Stimulated activated CD8-positive, alpha-beta memory T cell treated with anti-CD3 and anti-CD28 coated beads, Interleukin-15, amount 100 ng/mL, for 1 hour (primary cell): ENCODE results near the gene ZNF518B.

ENCODE experiments used
- DNase-seq: peaks from one replicate; pipeline ENCODE4 v3.0.0-alpha.2; 2020; ENCODE audit warnings: low read depth

The ZNF518B gene, protein sequence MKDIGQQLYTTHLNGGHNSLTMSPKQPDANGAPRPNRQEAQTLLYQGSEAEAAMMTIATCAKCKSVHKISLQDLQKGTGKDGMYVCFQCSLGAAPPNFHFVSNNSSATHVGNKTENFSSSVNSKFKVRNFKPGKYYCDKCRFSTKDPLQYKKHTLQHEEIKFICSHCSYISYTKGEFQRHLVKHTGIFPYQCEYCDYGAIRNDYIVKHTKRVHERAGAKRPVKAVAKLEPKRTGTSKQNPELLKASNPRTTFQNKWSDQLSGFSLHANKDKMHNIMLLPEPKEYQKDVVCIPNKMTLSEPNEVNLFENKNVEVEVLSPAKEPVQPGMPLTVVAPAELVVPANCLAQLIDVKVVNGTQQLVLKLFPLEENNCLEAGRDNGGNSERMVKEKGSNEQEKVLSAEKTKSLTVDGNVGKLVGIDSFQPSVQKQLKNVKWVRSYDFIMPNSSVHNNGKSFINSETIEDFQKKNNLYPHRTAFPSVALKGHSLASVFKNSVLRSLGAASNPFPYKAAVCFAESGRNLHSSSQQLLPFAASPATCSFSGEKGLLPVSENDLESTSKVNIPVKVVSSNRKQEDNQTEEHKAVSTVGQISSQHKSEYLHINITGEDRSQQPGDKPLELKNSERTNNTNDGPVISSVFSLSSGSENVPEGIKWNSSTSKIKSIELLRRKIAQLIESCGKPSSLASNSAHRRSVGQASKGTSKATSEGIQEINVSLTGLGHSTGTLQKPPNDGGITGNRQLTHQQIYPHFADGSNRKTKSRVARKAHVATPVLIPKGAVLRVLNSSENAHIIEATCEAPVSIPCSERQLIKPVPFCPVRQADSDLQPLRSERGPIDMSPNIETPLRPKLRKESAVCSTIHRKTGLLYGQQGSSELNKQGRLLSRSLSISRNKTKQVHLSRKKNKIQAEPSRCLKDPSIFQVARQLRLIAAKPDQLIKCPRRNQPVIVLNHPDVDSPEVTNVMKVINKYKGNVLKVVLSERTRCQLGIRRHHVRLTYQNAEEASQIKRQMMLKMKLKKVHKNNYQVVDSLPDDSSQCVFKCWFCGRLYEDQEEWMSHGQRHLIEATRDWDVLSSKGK

DNA sequence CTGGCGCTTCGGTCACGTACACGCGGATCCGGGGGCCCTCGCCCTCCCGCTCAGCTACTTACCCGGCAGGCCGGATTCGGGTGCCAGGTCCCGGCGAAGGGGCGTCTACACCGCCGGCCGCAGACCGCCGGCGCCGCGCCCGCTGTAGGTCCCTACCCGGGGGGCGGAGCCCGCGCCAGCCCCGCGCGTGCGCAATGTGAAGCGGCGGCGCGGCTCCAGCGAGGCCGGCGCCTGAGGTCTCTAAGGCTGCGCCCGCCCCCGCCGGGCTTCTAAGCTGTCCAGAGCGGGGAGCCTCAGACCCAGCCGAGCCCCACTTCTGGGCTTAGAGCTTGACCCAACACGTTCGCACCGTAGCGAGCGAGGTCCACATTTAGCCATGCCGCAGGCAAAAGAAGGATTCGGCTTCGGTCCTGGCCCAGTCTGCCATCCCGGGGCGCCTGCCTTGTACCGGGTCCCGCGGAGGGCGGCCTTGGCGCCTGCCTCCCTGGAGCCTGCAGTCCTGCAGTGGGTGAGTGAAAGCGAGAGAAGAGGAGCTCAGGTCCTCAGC, at the start of gene ZNF518B:
ZNF518B (minus strand) TSS at position 172 of the 547 bp plus-strand sequence. CDS start 11,098 bp downstream, outside the sequence.
- peak; percentile 48 for DNase-seq

DNA sequence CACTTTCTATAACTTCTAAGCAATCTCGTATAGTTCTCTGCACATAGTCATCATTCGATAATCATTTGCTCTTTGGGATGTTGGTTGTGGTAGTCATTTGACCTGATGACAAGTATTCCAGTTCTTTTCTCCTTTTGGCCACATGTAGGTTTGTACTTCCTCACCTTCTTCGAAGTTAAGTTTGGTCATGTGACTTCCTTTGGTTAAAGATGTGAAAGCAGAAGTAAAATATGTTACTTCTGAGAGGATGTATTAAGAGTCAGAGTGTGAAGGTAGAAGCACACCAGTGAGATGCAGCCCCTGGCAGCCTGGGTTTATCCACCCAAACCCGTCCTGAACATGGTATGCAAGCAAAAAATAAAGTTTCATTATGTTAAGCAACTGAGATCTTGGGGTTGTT, 48.9 kb upstream of the ZNF518B start:
- DNase-seq: no peak

DNA sequence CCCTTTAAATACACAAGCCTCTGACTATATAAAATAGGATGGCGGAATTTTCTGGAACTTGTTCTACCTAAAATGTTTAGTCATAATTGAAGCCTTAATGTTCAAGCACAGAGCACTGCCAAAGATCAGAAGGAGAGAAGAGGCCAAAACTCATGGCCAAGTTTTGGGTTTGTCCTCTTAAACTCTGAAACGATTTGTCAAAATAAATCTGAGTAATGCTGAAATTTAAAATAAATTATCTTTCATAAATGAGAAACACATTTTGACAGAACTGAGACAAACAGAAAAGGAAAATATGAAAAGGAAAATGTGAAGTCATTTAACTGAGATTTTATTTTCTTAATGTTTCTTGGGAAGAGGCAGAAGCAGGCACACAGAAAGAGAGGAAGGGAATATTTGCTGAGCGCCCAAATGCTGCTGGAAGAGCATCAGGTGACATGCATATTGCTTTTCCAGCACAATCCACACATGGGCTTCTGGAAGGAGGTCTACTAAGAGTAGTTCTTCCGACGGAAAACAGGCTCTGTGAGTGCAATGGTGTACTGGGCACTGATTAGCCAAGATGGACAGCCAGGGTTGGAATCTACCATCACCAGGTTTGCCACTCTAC, 47.4 kb upstream of the ZNF518B start:
- no peak for DNase-seq

DNA sequence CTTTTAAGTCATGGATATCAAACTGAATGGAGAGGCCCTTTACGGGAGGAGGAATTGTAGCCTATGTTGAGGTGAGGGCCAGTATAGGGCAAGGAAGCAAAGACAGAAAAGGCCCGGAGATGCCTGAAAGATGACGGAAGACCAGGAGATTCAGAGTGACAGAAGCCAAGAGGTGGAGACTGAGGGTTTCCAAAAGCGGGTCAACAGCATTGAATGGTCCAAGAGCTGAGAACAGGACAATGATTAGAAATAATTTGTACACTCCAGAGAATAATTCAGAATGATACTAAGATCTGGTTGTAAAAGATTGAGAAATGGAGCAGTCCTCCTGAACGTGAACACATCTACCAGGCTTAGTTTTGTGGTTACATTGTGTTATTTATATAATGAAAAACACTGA, 45.5 kb upstream of the ZNF518B start:
- no peak for DNase-seq

DNA sequence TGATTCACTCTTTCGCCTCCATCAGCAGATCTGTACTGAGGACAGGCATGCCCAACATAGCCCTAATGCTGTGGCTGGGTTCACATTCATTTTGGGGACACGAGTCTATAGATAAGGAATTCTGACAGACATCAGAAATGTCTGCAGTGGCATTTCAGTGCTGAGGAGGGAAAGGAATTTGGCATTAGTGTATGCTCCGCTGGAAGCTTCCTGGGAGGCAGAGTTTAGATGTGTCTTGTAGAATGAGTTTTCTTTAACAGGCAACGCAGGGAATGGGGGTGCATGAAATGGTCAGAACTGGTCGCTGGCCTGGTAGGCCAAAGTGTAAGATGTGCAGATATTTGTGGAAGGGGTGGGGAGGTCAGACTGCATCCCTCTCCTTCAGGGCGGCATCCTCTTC, 43.5 kb upstream of the ZNF518B start:
- no peak for DNase-seq

DNA sequence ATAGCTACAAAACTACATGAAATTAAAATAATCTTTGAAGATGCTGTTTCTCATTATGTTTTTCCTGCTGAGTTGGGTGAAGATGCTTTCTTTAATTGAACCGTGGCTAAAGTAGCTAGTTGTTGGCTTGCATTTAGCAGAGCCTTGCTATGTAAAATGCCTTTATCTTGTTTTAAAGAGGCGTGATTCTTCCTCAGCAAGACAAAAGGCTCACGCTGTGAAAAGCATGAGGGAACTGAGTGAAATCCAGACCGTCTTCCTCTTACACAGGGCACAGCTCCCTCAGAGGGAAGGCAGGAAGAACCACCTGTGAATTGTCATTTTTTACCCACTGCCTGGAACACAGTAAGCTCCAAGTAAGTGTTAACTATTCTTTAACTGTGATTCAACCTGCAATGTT, 39.0 kb upstream of the ZNF518B start:
- no peak for DNase-seq

DNA sequence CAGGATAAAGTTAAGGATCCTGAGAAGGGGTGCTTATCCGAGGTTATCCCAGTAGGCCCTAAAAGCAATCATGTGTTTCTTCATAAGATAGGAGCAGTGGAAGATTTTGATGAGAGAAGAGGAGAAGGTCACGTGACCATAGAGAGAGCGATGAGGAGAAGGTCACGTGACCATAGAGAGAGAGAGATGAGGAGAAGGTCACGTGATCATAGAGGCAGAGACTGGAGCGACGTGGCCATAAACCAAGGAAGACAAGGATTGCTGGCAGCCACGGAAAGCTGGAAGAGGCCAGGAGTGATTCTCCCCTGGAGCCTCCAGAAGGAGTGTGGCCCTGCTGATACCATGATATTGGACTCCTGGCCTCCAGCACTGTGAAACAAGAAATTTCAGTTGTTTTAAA, 38.4 kb upstream of the ZNF518B start:
- no peak for DNase-seq

DNA sequence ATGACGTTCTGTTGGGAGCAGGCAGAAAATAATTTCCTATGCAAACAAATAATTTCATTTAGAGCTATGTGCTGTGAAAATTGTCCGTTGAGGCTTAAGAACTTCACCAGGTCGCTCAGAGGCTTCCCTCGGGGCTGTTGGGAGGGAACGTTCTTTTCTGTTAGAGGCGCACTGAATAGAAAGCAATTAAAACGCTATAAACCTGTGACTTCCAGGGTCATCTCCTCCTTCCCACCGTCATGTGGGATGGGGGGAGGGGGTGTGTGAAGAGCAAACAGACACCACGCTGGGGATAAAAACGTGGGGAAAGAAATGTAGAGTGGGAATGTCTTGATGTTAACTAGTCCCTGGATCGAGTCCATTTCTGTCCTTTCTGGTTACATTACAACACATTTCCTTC, 35.2 kb upstream of the ZNF518B start:
- no peak for DNase-seq

DNA sequence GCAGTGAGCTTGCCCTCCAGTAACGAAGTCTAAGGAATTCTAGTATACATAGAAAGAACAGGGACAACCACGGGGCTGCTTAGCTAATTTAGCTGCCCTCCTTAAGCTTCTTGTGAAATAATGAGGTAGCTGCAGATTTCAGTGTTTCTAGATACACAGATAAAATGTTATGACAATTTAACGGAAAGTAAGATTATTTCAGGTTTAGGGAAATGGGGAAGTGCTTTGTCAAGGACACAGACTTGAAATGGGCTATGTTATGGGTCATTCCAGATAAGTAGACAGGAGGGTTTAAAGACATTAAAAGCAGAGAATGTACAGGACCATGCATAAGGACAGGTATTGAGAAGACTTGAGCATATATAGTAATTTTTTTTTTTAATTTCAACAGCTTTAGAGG, 34.2 kb upstream of the ZNF518B start:
- DNase-seq: no peak

DNA sequence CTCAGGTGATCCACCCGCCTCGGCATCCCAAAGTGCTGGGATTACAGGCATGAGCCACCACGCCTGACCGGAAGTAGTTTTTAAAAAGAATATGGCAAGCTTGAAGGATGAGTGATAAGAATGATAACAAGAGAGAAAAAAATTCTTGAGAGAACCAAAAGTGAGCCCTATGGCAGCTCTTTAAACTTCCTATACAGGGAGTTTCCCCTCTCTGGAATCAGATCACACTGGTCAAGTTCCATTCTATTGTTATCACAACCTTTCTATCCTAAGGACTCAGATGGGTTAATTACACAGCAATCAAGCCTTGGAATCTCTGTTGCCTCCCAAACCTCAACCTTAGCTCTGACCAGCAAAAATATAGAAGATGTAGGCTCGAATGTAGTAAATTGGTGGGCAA, 33.8 kb upstream of the ZNF518B start:
- DNase-seq: no peak

DNA sequence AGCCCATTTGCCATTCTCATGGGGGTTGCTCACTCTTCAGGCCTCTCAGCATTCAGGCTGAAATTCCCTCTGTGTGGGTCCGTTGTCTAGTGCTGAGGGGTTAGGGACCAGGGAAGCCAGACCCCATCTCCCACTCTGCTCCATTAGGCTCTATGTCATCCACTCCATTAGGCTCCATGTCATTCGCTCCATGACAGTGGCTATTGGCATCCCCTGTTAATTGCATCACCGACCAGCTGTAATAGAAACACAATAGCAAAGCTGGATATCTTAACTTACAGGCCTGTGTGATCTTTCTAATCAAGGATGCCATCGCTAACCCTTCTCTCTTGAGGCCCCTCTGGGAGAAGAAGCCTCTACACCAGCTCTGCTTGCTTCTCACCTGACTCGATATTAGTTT, 25.7 kb upstream of the ZNF518B start:
- no peak for DNase-seq

DNA sequence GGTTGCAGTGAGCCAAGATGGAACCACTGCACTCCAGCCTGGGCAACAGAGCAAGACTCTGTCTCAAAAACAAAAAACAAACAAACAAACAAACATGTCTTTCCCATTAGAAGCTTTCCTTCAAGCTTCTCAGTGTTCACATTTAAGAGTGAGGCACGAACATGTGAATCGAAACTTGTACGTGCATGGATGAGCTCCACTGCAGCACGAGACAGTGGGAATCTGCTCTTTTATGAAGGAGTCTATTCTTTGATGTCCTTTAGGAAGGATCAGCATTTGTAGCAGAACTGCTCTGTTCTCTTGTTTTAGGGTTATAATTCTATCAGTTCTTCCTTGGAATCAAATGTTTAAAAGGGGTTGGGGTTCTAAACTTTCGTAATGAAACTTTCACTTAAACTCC, 23.4 kb upstream of the ZNF518B start:
- no peak for DNase-seq

DNA sequence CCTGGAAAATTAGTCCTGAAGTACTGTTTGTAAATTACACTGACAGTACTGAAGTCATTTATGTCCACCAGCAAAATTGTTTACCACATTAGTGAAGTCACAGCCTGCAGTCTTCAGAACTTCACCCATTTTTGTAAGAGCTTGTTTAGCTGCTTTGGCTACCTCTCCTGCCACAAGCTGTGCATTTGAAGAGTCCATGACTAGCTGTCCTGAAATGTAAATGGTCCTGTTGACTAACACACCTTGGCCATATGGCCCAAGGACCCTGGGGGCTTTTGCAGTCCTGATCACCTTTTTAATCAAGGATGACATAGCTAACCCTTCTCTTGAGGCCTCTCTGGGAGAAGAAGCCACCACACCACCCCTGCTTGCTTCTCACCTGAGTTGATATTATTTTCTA, 21.4 kb upstream of the ZNF518B start:
- no peak for DNase-seq

DNA sequence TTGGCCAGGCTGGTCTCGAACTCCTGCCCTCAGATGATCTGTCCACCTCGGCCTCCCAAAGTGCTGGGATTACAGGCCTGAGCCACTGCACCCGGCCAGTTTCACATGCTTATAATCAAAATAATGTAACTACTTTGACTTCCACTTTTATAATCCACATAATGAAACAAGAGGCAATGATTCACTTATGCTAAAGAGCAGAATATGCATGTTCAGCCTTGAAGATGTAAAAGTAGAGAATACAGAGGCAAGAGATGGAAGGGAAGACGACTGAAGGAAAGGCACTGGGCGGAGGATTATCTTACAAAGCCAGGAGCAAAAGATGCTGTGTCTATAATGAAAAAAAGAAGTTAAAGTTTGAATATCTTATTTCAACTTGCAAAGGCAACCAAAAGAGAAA, 13.3 kb upstream of the ZNF518B start:
- no peak for DNase-seq

DNA sequence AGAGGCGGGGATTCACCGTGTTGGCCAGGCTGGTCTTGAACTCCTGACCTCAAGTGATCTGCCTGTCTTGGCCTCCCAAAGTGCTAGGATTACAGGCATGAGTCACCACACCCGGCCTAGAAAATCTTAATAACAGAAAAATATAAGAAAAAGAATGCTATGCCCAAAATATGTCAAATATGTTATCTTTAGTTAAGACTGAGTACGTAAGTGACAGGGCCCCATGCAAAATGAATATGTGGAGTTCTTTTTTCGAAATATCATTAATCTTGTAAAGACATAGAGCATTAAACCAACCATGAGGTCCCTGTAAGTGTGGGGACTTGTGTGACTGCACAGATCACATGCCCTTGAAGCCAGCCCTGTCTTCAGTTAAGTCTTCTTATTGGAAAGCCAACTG, 8.9 kb upstream of the ZNF518B start:
- no peak for DNase-seq

DNA sequence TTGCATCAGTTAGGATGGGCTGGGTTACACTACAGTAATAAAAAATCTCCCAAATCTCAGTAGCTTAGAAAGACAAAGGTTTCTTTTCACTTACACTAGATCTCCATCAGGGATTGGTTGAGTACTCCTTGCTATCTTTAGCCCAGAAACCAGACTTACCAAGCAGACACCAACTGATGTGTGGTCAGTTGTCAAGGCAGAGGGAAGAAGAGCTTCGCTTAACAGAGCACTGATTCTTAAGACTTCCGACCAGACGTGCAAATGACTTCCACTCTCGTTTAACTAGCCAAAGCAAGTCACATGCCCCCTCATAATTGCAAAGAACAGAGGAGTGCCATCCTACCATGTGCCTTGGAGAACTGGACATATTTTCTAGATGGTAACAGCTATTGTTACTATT, 5.7 kb upstream of the ZNF518B start:
- DNase-seq: no peak

DNA sequence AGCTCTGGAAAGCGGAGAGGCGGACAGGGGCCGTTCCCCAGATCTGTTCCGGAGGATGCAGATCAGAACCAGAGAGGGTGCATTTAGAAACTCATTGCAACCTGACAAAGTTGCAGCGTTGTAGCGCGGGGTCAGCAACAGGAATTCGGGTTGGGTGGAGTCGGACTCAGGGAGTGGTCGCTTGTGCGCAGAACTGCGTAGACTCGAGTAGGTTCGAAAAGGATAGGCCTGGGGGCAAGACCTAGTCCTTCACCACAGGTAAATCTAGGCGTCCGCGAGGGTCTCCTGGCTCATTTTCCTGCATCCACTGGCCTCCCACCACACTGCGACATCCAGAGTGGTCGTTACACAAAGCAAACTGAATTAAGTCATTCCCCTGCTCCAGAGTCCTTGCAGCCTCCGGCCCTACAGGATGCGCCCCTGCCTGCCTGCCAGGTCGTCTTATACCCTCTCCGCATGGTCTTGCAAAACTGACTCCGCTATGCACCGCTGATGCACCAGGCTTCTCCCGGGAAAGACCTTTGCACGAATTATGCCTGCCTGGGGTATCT, 4.7 kb upstream of the ZNF518B start:
- no peak for DNase-seq

DNA sequence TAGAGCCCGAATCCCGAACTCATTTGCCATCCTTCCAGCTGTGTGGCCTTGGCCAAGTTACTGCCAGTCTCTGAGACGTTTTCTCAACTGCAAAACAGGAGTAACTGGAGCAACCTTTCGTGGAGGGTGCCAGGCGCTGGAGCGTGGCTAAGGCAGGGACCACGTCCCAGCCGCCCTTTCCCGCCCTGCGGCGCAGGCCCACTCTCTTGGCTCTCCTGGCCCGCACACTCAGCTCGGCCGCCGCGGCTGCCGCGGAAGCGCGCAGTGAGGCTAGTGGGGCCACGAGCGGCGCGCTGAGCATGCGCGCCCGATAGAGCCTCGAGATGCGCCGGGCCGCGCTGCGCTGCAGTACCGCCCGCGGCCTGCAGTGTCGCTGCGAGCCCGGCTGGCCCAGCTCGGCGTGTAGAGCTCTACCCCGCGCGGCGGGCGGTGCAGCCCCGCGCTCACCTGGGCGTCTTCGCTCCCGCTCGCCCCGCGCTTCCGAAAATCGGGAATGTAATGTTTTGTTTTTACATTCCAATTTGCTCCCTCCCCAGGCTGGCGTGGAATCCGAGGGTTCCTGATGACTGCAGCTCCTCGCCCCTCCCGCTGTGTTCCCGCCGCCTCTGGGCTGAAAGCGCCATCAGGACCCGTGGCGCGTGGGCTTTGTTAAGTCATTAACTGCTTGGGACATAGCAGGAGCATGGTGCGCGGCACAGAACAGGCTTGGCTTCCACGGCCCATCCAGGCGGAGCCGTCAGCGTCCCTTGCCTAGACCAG, 4.0 kb upstream of the ZNF518B start:
- no peak for DNase-seq

DNA sequence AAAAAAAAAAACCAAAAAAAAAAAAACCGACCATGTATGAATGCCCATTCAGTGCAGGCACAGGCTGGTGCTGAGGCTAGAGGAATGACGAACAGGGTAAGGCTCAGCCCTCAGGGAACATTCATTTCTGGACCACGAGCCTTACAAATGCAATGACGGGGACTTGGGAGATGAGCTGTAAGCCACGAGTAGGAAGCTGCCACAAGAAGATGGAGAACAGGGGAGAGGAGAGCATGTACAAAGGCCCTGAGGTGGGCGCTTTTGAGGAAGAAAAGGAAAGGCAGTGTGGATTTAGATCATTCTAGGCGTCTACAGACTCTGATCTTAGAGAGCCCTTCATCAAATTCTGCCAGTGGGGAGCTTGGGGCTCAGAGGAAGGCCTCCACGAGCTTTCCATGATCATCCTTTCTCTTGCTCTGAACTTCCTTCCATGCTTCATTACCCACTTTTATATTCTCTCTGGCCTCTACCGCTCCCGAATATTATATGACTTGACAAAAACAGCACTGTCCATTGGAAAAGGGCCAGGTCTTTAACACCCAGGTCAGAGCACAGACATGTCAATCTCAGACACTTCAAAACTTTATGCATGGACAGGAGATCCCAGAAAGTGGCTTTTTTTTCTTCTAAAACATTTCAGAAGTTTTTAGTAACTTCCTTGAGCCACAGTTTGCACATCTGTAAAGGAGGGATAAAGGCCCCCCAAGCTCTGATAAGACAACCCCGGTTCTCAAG, 3.3 kb upstream of the ZNF518B start:
- no peak for DNase-seq

DNA sequence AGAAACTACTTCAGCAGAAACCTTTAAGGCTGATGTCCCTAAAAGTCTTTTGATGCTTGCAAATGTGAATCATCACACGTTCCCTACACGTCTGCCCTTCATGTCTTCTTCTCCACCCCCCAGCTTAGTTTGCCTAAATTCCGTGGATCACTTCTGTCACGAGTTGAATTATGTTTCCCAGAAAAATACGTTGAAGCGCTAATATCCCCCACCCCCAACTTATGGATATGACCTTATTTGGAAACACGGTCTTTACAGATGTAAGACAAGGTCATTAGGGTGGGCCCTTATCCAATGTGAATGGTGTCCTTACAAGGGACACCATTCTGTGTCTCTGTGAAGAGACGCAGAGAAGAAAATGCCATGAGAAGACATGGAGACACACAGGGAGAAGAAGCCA, 2.1 kb upstream of the ZNF518B start:
- DNase-seq: no peak
